Measurements from ENCODE around the gene FLT4. TPM values are rescaled to one million over a fixed set of nuclear protein-coding genes. Genes with fewer than 3 reads are reported as not detected.

The FLT4 gene
- total RNA-seq, 1 donor: 1.3 TPM

- H3K4me3 ChIP-seq (ENCODE audit: low read length): no peak overlapping the region
- no peaks in the 10 kb centered on the region for H3K4me1 ChIP-seq (ENCODE audit: insufficient read depth, low read length)
- no peaks in the 10 kb centered on the region for H3K9me3 ChIP-seq (ENCODE audit: low read depth, low read length)
- H3K27me3 ChIP-seq (ENCODE audit: insufficient read depth, low read length): no peaks in the 10 kb centered on the region
Measured at GRCh38 chr5:180601591-180602480, 47.6 kb downstream of the FLT4 start.

- no peaks in the 10 kb centered on the region for H3K27me3 ChIP-seq (ENCODE audit: insufficient read depth, low read length)
- no peaks in the 10 kb centered on the region for H3K4me1 ChIP-seq (ENCODE audit: insufficient read depth, low read length)
- H3K9me3 ChIP-seq (ENCODE audit: low read depth, low read length): no peaks in the 10 kb centered on the region
- no peak overlapping the region for H3K4me3 ChIP-seq (ENCODE audit: low read length)
Measured at GRCh38 chr5:180600554-180601041, 48.8 kb downstream of the FLT4 start.

- no peak overlapping the region for H3K4me3 ChIP-seq (ENCODE audit: low read length)
- no peaks in the 10 kb centered on the region for H3K4me1 ChIP-seq (ENCODE audit: insufficient read depth, low read length)
- H3K27me3 ChIP-seq (ENCODE audit: insufficient read depth, low read length): no peaks in the 10 kb centered on the region
- H3K9me3 ChIP-seq (ENCODE audit: low read depth, low read length): no peaks in the 10 kb centered on the region
Measured at GRCh38 chr5:180599981-180600553, 49.3 kb downstream of the FLT4 start.

GRCh38 chr5:180599590-180599914 is 49.8 kb downstream of the FLT4 start:
- Histone ChIP-seq H3K4me1 (ENCODE audit: insufficient read depth, low read length) (no peaks in the 10 kb centered on the region), H3K4me3 (ENCODE audit: low read length) (no peak overlapping the region), H3K9me3 (ENCODE audit: low read depth, low read length) (no peaks in the 10 kb centered on the region), H3K27me3 (ENCODE audit: insufficient read depth, low read length) (no peaks in the 10 kb centered on the region)

- Histone ChIP-seq H3K27me3 (ENCODE audit: insufficient read depth, low read length) (no peaks in the 10 kb centered on the region), H3K4me3 (ENCODE audit: low read length) (no peak overlapping the region), H3K4me1 (ENCODE audit: insufficient read depth, low read length) (no peaks in the 10 kb centered on the region), H3K9me3 (ENCODE audit: low read depth, low read length) (no peaks in the 10 kb centered on the region)
Measured at GRCh38 chr5:180598797-180599589, 50.4 kb downstream of the FLT4 start.

- Histone ChIP-seq H3K4me1 (ENCODE audit: insufficient read depth, low read length) (no peaks in the 10 kb centered on the region), H3K27me3 (ENCODE audit: insufficient read depth, low read length) (no peaks in the 10 kb centered on the region), H3K4me3 (ENCODE audit: low read length) (no peak overlapping the region), H3K9me3 (ENCODE audit: low read depth, low read length) (no peaks in the 10 kb centered on the region)
Measured at GRCh38 chr5:180598316-180598701, 51.1 kb downstream of the FLT4 start.

- no peaks in the 10 kb centered on the region for H3K9me3 ChIP-seq (ENCODE audit: low read depth, low read length)
- peaks cover 2% of the 10 kb centered on the region for H3K27me3 ChIP-seq (ENCODE audit: insufficient read depth, low read length)
- no peak overlapping the region for H3K4me3 ChIP-seq (ENCODE audit: low read length)
- H3K4me1 ChIP-seq (ENCODE audit: insufficient read depth, low read length): no peaks in the 10 kb centered on the region
Measured at GRCh38 chr5:180596668-180597231, 52.6 kb downstream of the FLT4 start.

- Histone ChIP-seq H3K4me1 (ENCODE audit: insufficient read depth, low read length) (peaks cover 2% of the 10 kb centered on the region), H3K27me3 (ENCODE audit: insufficient read depth, low read length) (peaks cover 2% of the 10 kb centered on the region), H3K9me3 (ENCODE audit: low read depth, low read length) (no peaks in the 10 kb centered on the region), H3K4me3 (ENCODE audit: low read length) (no peak overlapping the region)
Measured at GRCh38 chr5:180596115-180596667, 53.2 kb downstream of the FLT4 start.

GRCh38 chr5:180595381-180596114 is 53.9 kb downstream of the FLT4 start:
- Histone ChIP-seq H3K27me3 (ENCODE audit: insufficient read depth, low read length) (peaks cover 5% of the 10 kb centered on the region), H3K9me3 (ENCODE audit: low read depth, low read length) (no peaks in the 10 kb centered on the region), H3K4me1 (ENCODE audit: insufficient read depth, low read length) (peaks cover 9% of the 10 kb centered on the region), H3K4me3 (ENCODE audit: low read length) (no peak overlapping the region)

- H3K9me3 ChIP-seq (ENCODE audit: low read depth, low read length): no peaks in the 10 kb centered on the region
- H3K4me1 ChIP-seq (ENCODE audit: insufficient read depth, low read length): peaks cover 11% of the 10 kb centered on the region
- H3K4me3 ChIP-seq (ENCODE audit: low read length): no peak overlapping the region
- H3K27me3 ChIP-seq (ENCODE audit: insufficient read depth, low read length): peaks cover 11% of the 10 kb centered on the region
Measured at GRCh38 chr5:180595046-180595379, 54.4 kb downstream of the FLT4 start.

GRCh38 chr5:180594311-180595045 is 54.9 kb downstream of the FLT4 start:
- Histone ChIP-seq H3K4me3 (ENCODE audit: low read length) (no peak overlapping the region), H3K4me1 (ENCODE audit: insufficient read depth, low read length) (peaks cover 11% of the 10 kb centered on the region), H3K27me3 (ENCODE audit: insufficient read depth, low read length) (peaks cover 16% of the 10 kb centered on the region), H3K9me3 (ENCODE audit: low read depth, low read length) (no peaks in the 10 kb centered on the region)

- Histone ChIP-seq H3K4me1 (ENCODE audit: insufficient read depth, low read length) (peaks cover 11% of the 10 kb centered on the region), H3K27me3 (ENCODE audit: insufficient read depth, low read length) (peaks cover 22% of the 10 kb centered on the region)
Measured at GRCh38 chr5:180593446-180594206, 55.8 kb downstream of the FLT4 start.

GRCh38 chr5:180592176-180592575 is 57.2 kb downstream of the FLT4 start:
- H3K4me3 ChIP-seq (ENCODE audit: low read length): no peak overlapping the region

More at GRCh38 chr5:180593446-180594206, 55.8 kb downstream of the FLT4 start:
- Histone ChIP-seq H3K9me3 (ENCODE audit: low read depth, low read length) (no peaks in the 10 kb centered on the region), H3K4me3 (ENCODE audit: low read length) (no peak overlapping the region)

More at GRCh38 chr5:180592176-180592575, 57.2 kb downstream of the FLT4 start:
- Histone ChIP-seq H3K4me1 (ENCODE audit: insufficient read depth, low read length) (peaks cover 15% of the 10 kb centered on the region), H3K27me3 (ENCODE audit: insufficient read depth, low read length) (peaks cover 29% of the 10 kb centered on the region), H3K9me3 (ENCODE audit: low read depth, low read length) (no peaks in the 10 kb centered on the region)
